ENCODE results near the gene MSRB3.

- TF ChIP-seq CTCF (IDR thresholded peaks at IDR 0.05; ENCODE audit: low read depth, low read length, missing input control) (no peak), MAX (IDR thresholded peaks at IDR 0.05) (no peak), JUND (IDR thresholded peaks at IDR 0.05) (no peak), HNF4G (IDR thresholded peaks at IDR 0.05) (no peak), REST (IDR thresholded peaks at IDR 0.05) (no peak), TAF1 (conservative IDR thresholded peaks at IDR 0.05) (no peak), GABPA (IDR thresholded peaks at IDR 0.05 in 1 of 2, conservative IDR thresholded peaks at IDR 0.05 in 1 of 2) (no peak), ATF3 (IDR thresholded peaks at IDR 0.05) (no peak), SP1 (IDR thresholded peaks at IDR 0.05) (no peak), EGR1 (IDR thresholded peaks at IDR 0.05; ENCODE audit: low read depth in 2 of 2) (no peak), YY1 (IDR thresholded peaks at IDR 0.05) (no peak), RAD21 (IDR thresholded peaks at IDR 0.05) (no peak), ZBTB33 (IDR thresholded peaks at IDR 0.05) (no peak), RXRA (IDR thresholded peaks at IDR 0.05) (no peak)
These were observed 186.4 kb downstream of the MSRB3 start for GRCh38 chr12:65464930-65465329.

All from liver (tissue), 3 donors.